ENCODE measurements around the gene CCDC127. TPM values are rescaled to one million over a fixed set of nuclear protein-coding genes. Genes with fewer than 3 reads are reported as not detected.
"Not testable (repeated sequence)": the region's sequence is repeated elsewhere in the genome, so short reads cannot be mapped to it uniquely, and the experiment has no call there.

The CCDC127 gene
- total and polyA plus RNA-seq, 2 of the 13 experiments (the other 11 are each of a cell fraction or from before 2014, with no cell fraction given) = 2.9 to 4.3 TPM

- TF ChIP-seq ZGPAT (CRISPR knock-in tag; IDR thresholded peaks at IDR 0.05) (peak; percentile 21; the same call in 1 of the 2 replicates), ZIK1 (CRISPR knock-in tag; IDR thresholded peaks at IDR 0.05; ENCODE audit: borderline replicate concordance, low read depth) (0 out of 2 replicates have a peak, but pooled peaks have one; percentile 43), NR2F6 (CRISPR knock-in tag; IDR thresholded peaks at IDR 0.05) (peak; percentile 6; the same call in 1 of the 2 replicates), ZBTB7A (CRISPR knock-in tag; IDR thresholded peaks at IDR 0.05) (peak; percentile 45; the same call in 1 of the 2 replicates), CHD2 (IDR thresholded peaks at IDR 0.05; ENCODE audit: low read depth, low read length) (peak; percentile 41), ZNF441 (CRISPR knock-in tag; IDR thresholded peaks at IDR 0.05; ENCODE audit: borderline replicate concordance) (0 out of 2 replicates have a peak, but pooled peaks have one; percentile 21), NONO (CRISPR knock-in tag; conservative IDR thresholded peaks at IDR 0.05) (peak; percentile 53; the same call in 1 of the 2 replicates), REPIN1 (CRISPR knock-in tag; IDR thresholded peaks at IDR 0.05; ENCODE audit: borderline replicate concordance, low read depth) (0 out of 2 replicates have a peak, but pooled peaks have one; percentile 37), ZNF761 (CRISPR knock-in tag; conservative IDR thresholded peaks at IDR 0.05) (0 out of 2 replicates have a peak, but pooled peaks have one; percentile 43), ISL2 (CRISPR knock-in tag; IDR thresholded peaks at IDR 0.05) (0 out of 2 replicates have a peak, but pooled peaks have one; percentile 12), ZNF687 (CRISPR knock-in tag; IDR thresholded peaks at IDR 0.05) (peak; percentile 60; the same call in 1 of the 2 replicates), ZNF770 (CRISPR knock-in tag; IDR thresholded peaks at IDR 0.05) (peak; percentile 33; the same call in 1 of the 2 replicates), MXD1 (CRISPR knock-in tag; IDR thresholded peaks at IDR 0.05) (peak; percentile 68; the same call in 1 of the 2 replicates), ZFX (CRISPR knock-in tag; IDR thresholded peaks at IDR 0.05; ENCODE audit: low read depth) (peak; percentile 91), MXD4 (CRISPR knock-in tag; IDR thresholded peaks at IDR 0.05) (0 out of 2 replicates have a peak, but pooled peaks have one; percentile 42), DRAP1 (CRISPR knock-in tag; IDR thresholded peaks at IDR 0.05) (peak; percentile 72), MED13 (CRISPR knock-in tag; IDR thresholded peaks at IDR 0.05) (0 out of 2 replicates have a peak, but pooled peaks have one; percentile 55), SMAD1 (CRISPR knock-in tag; IDR thresholded peaks at IDR 0.05; ENCODE audit: borderline replicate concordance, low read depth) (peak; percentile 47; the same call in 1 of the 2 replicates)
- TF ChIP-seq NR2F6, NONO (IDR thresholded peaks at IDR 0.05): not testable (repeated sequence)
Observed at GRCh38 chr5:217494-218456, at the start of gene CCDC127, which contains the start of gene SDHA (continued).

Measured in HepG2 (cell line).